HFFc6 (cell line): Measurements from ENCODE around the gene NLRC3. TPM values are rescaled to one million over a fixed set of nuclear protein-coding genes. Genes with fewer than 3 reads are reported as not detected.

Experiments used
- DNase-seq: peaks from one replicate; pipeline ENCODE4 v3.0.0-alpha.2; 2018
- H3K27ac Mint-ChIP-seq: 2 replicates; pipeline ENCODE4 v1.8.0; 2020; ENCODE audit warnings: mild to moderate bottlenecking, mixed read lengths
- H3K27me3 Mint-ChIP-seq: 2 replicates; pipeline ENCODE4 v1.8.0; 2021; ENCODE audit warnings: mild to moderate bottlenecking, moderate library complexity, mixed read lengths; ENCODE audit not compliant: insufficient read depth
- H3K36me3 Mint-ChIP-seq: 2 replicates; pipeline ENCODE4 v1.8.0; 2021; ENCODE audit warnings: low read depth, mixed read lengths
- H3K4me1 Mint-ChIP-seq: 2 replicates; pipeline ENCODE4 v1.8.0; 2020; ENCODE audit warnings: low read depth, mixed read lengths
- H3K4me3 Mint-ChIP-seq: 2 replicates; pipeline ENCODE4 v1.8.0; 2020; ENCODE audit warnings: mild to moderate bottlenecking, moderate library complexity, mixed read lengths
- H3K9me3 Mint-ChIP-seq: 2 replicates; pipeline ENCODE4 v1.8.0; 2020; ENCODE audit warnings: mild to moderate bottlenecking, mixed read lengths
- CTCF ChIP-seq: fragments of 200-600 bp; sonication (generic); IDR thresholded peaks from 2 replicates; pipeline ENCODE4 v1.5.0; 2021; ENCODE audit warnings: antibody characterized with exemption, mild to moderate bottlenecking
- total RNA-seq, 6 experiments: library from RNA; stranded (reverse); fragmentation: NEBNext Ultra II Directional; extraction: Animal tissue kit (Norgen Biotek cat#: 25700); gene quantifications; 2 replicates in 1 of 6; 3 replicates in 5 of 6; pipeline ENCODE4 v1.2.3, GENCODE V29; 2021

NLRC3 gene
- total RNA-seq, 6 experiments from 2014 or later = not detected

DNA sequence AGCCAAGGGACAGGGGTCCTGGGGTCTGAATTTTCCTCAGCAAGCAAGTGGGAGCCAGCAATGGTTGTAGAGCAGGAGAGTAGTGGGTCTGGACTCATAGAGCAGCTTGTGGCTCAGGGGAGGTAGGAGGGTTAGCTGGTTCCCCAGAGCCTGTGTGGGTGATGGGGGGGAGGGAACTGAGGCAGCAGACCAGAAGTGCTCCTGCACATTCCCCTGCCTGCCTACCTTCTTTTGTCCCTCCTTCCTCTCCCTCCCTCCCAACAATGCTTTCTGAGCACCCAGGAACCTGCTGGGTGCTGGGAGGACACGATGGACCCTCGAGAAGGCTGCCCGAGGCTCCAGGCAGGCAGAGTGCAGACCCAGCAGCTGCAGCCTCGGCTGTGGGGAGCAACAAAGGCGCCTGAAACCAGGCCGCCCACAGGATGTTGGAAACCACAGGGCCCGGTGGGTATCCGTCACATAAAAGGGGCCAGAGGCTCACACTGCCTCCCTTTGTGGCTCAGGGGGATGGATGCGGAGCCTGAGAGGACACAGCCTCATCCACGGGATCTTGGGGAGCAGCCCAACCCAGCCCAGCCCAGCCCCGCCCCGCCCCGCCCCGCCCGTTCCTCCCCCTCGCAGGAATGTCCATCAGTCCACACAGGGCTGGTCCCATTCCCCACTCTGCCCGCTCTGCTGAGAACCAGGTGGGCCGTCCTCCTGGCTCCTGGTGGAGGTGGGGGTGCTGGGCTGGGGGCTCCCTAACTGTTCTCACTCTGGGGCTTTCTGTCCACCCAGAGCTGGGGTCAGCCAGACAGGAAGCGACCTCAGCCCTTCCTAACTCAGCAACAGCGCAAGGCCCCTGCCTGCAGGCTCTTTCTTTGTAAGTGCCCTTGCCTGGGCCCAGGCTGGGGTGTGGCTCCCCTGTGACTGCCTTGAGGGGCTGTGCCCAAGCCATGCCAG, 1.7 kb upstream of the NLRC3 start:
- H3K4me1 Mint-ChIP-seq = peaks cover 11% of the 10 kb centered on the region
- no peak for TF ChIP-seq CTCF
- peaks cover 4% of the 10 kb centered on the region; the same call in 1 of the 2 replicates for H3K27me3 Mint-ChIP-seq
- no peaks in the 10 kb centered on the region for H3K9me3 Mint-ChIP-seq
- no peaks in the 10 kb centered on the region for H3K36me3 Mint-ChIP-seq
- no peak overlapping the region for H3K4me3 Mint-ChIP-seq
- no peak for DNase-seq
- no peak overlapping the region for H3K27ac Mint-ChIP-seq

DNA sequence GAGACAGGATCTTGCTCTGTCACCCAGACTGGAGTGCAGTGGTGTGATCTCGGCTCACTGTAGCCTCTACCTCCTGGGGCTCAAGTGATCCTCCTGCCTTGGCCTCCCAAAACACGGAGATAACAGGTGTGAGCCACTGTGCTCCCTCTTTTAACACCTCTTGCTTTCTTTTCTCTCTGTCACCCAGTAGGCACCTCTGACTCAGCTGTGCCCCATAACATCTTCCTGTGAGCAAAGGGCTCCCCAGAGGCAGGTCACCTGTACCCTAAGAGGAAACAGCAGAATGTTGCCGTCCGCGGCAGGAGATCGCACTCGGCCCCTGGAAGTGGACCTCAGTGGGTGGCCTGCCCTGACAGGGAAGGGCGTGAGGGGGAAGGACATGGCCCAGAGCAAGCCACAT, 918 bp upstream of the NLRC3 start:
- TF ChIP-seq CTCF = no peak
- Mint-ChIP-seq H3K27me3 (peaks cover 4% of the 10 kb centered on the region; the same call in 1 of the 2 replicates), H3K4me1 (peaks cover 11% of the 10 kb centered on the region), H3K27ac (no peak overlapping the region), H3K36me3 (no peaks in the 10 kb centered on the region), H3K9me3 (no peaks in the 10 kb centered on the region), H3K4me3 (no peak overlapping the region)
- DNase-seq = no peak

DNA sequence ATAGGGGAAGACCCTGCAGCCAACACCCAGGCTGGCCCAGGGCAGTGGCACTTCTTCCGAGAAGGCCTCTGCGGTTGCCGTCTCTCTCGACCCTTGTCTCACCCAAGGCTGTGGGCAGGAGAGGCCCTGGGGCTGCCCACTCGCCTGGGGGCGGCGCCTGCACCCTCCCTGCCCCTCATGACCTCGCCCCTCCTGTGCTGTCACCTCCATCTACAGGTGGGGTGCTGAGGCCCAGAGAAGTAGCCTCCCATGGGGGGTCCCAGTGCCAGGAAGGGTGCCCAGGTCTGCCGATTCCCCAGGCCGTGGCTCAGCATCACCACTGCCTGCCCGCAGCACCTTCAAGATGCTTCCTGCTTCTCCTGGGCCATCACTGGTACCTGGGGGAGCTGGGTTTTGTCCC, 992 bp downstream of the NLRC3 start:
- Mint-ChIP-seq H3K36me3 (no peaks in the 10 kb centered on the region), H3K9me3 (no peaks in the 10 kb centered on the region), H3K4me1 (peaks cover 11% of the 10 kb centered on the region), H3K27me3 (peaks cover 4% of the 10 kb centered on the region; the same call in 1 of the 2 replicates), H3K4me3 (no peak overlapping the region), H3K27ac (no peak overlapping the region)
- no peak for TF ChIP-seq CTCF
- DNase-seq = no peak

DNA sequence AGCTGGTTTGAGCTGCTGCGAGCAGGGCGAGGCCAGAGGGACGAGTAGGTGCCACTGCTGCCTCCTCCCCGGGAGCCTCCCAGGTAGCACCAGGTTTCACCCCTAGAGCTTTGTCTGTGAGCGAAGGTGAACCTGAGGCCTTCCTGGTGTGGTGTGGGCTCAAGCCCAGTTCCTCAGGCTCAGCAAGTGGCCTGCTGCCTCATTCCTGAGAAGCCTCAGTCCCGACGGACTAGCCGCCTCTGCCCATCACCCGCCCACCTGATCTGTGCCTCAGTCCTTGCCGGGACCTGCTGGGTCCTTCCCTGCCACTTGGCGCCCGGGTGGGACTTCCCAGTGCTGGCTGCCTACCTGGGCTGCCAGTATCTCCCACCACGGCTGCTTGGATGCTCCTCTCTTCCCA, 1.7 kb downstream of the NLRC3 start:
- peaks cover 4% of the 10 kb centered on the region; the same call in 1 of the 2 replicates for H3K27me3 Mint-ChIP-seq
- H3K27ac Mint-ChIP-seq = no peak overlapping the region
- no peak for TF ChIP-seq CTCF
- peaks cover 5% of the 10 kb centered on the region for H3K9me3 Mint-ChIP-seq
- H3K4me1 Mint-ChIP-seq = peaks cover 5% of the 10 kb centered on the region
- H3K36me3 Mint-ChIP-seq = peaks cover 2% of the 10 kb centered on the region; the same call in 1 of the 2 replicates
- no peak for DNase-seq
- H3K4me3 Mint-ChIP-seq = no peak overlapping the region

- DNase-seq = no peak
- Mint-ChIP-seq H3K9me3 (peaks cover 15% of the 10 kb centered on the region), H3K27ac (no peak overlapping the region), H3K4me3 (no peak overlapping the region), H3K4me1 (no peaks in the 10 kb centered on the region), H3K36me3 (peaks cover 7% of the 10 kb centered on the region; the same call in 1 of the 2 replicates), H3K27me3 (peaks cover 4% of the 10 kb centered on the region; the same call in 1 of the 2 replicates)
- TF ChIP-seq CTCF = no peak
Observed at GRCh38 chr16:3574195-3574594, 3.0 kb downstream of the NLRC3 start.
